Fibroblast of lung (primary cell): ENCODE data around the gene DOC2B. TPM values are rescaled to one million over a fixed set of nuclear protein-coding genes. Genes with fewer than 3 reads are reported as not detected.

Experiments used
- DNase-seq, 2 donors: peaks; one replicate each; pipeline versions ENCODE4 v3.0.0 to v3.0.0-alpha.2; 2010; ENCODE audit warnings: low read depth in 2 of 2
- H2AFZ ChIP-seq: 2 replicates; pipeline ENCODE4 v1.5.1; 2012; ENCODE audit warnings: low read length, control low read depth, inconsistent platforms
- H3K27ac ChIP-seq: 2 replicates; pipeline ENCODE4 v1.5.1; 2011; ENCODE audit warnings: low read length, control low read depth; ENCODE audit not compliant: insufficient read depth
- H3K27me3 ChIP-seq: 2 replicates; pipeline ENCODE4 v1.5.1; 2011; ENCODE audit warnings: mild to moderate bottlenecking, low read length; ENCODE audit not compliant: control insufficient read depth, insufficient read depth
- H3K36me3 ChIP-seq: 2 replicates; pipeline ENCODE4 v1.5.1; 2011; ENCODE audit warnings: low read length; ENCODE audit not compliant: control insufficient read depth, insufficient read depth
- H3K4me1 ChIP-seq: 2 replicates; pipeline ENCODE4 v1.5.1; 2011; ENCODE audit warnings: low read length; ENCODE audit not compliant: control insufficient read depth, insufficient read depth; ENCODE audit errors: extremely low read depth
- H3K4me2 ChIP-seq: 2 replicates; pipeline ENCODE4 v1.5.1; 2011; ENCODE audit warnings: low read length, control low read depth; ENCODE audit not compliant: insufficient read depth; ENCODE audit errors: extremely low read depth
- H3K4me3 ChIP-seq, 4 experiments: fragments of 200-600 bp in 1 of 4; sonication (generic) in 1 of 4; replicated peaks in 1 of 4; 2 replicates each; pipeline ENCODE4 v1.5.1; 2011 to 2016; ENCODE audit warnings: low read length in 4 of 4, low read depth in 3 of 4, mild to moderate bottlenecking in 3 of 4, control low read depth in 2 of 4, inconsistent platforms in 1 of 4, mixed read lengths in 1 of 4; ENCODE audit not compliant: insufficient read depth in 1 of 4; ENCODE audit errors: control extremely low read depth in 1 of 4
- H3K79me2 ChIP-seq: 2 replicates; pipeline ENCODE4 v1.5.1; 2012; ENCODE audit warnings: mild to moderate bottlenecking, low read length, inconsistent platforms; ENCODE audit not compliant: control insufficient read depth, insufficient read depth
- H3K9ac ChIP-seq: 2 replicates; pipeline ENCODE4 v1.5.1; 2011; ENCODE audit warnings: mild to moderate bottlenecking, low read length, control low read depth; ENCODE audit not compliant: insufficient read depth
- H3K9me3 ChIP-seq: 2 replicates; pipeline ENCODE4 v1.5.1; 2012; ENCODE audit warnings: low read depth, low read length; ENCODE audit not compliant: control insufficient read depth, insufficient read depth
- H4K20me1 ChIP-seq: 2 replicates; pipeline ENCODE4 v1.5.1; 2011; ENCODE audit warnings: low read length; ENCODE audit not compliant: control insufficient read depth, insufficient read depth; ENCODE audit errors: extremely low read depth
- EZH2 ChIP-seq: IDR thresholded peaks from 2 replicates; pipeline ENCODE4 v1.5.1; 2012; ENCODE audit warnings: low read length, control low read depth, mild to moderate bottlenecking; ENCODE audit errors: missing control alignments
- polyA plus RNA-seq, 2 donors: library from polyadenylated mRNA; depleted of rRNA in 1 of 2; stranded (reverse) in 1 of 2; unstranded in 1 of 2; fragments of >200 nt; gene quantifications; 2 replicates each; pipeline ENCODE4 v1.2.1, GENCODE V29; 2011 to 2012; ENCODE audit warnings: missing spikeins in 1 of 2
- total RNA-seq: library from RNA; depleted of rRNA; stranded (reverse); fragments of >200 nt; gene quantifications from 2 replicates; pipeline ENCODE4 v1.2.1, GENCODE V29; 2014
- TF ChIP-seq, protein P1 (sequence below), 2 donors: IDR thresholded peaks in 1 of 2; conservative IDR thresholded peaks in 1 of 2; 1 replicate in 1 of 2; 2 replicates in 1 of 2; pipeline ENCODE4 v1.5.1; 2011 to 2012; ENCODE audit warnings: low read length in 2 of 2, control low read depth in 1 of 2, inconsistent platforms in 1 of 2, low read depth in 1 of 2, mild to moderate bottlenecking in 1 of 2

Gene DOC2B
- total and polyA plus RNA-seq, 2 donors (not counting 1 experiment from before 2014, with no cell fraction given): not detected

DNA sequence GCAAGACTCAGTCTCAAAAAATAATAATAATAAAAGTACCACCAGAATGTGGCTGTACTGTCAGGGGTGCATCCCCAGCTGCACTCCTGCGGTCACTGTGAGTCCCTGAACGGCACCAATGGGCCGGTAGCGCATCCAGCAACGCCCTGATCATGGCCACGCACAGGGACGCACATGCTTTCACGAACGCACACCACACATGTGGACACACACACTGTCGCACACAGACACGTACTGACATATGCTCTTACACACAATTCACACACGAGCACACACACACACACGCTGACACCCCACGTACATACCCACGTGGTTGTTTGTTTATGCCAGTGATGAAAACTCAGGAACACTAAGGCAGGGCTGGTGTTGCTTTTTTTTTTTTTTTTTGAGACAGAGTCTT is 21.8 kb downstream of the DOC2B start:
- no peak for DNase-seq
- TF ChIP-seq, protein P1, sequence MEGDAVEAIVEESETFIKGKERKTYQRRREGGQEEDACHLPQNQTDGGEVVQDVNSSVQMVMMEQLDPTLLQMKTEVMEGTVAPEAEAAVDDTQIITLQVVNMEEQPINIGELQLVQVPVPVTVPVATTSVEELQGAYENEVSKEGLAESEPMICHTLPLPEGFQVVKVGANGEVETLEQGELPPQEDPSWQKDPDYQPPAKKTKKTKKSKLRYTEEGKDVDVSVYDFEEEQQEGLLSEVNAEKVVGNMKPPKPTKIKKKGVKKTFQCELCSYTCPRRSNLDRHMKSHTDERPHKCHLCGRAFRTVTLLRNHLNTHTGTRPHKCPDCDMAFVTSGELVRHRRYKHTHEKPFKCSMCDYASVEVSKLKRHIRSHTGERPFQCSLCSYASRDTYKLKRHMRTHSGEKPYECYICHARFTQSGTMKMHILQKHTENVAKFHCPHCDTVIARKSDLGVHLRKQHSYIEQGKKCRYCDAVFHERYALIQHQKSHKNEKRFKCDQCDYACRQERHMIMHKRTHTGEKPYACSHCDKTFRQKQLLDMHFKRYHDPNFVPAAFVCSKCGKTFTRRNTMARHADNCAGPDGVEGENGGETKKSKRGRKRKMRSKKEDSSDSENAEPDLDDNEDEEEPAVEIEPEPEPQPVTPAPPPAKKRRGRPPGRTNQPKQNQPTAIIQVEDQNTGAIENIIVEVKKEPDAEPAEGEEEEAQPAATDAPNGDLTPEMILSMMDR (conservative IDR thresholded peaks at IDR 0.05 in 1 of 2, IDR thresholded peaks at IDR 0.05 in 1 of 2; ENCODE audit: low read depth in 1 of 2, low read length in 2 of 2): no peak
- TF ChIP-seq EZH2: no peak
- Histone ChIP-seq H2AFZ (no peak overlapping the region), H3K4me1 (no peaks in the 10 kb centered on the region), H3K9me3 (no peaks in the 10 kb centered on the region), H3K9ac (no peak overlapping the region), H3K79me2 (no peaks in the 10 kb centered on the region), H3K27me3 (no peaks in the 10 kb centered on the region), H3K36me3 (no peaks in the 10 kb centered on the region), H4K20me1 (no peaks in the 10 kb centered on the region), H3K4me2 (no peak overlapping the region), H3K27ac (no peak overlapping the region), H3K4me3 (no peak overlapping the region)

DNA sequence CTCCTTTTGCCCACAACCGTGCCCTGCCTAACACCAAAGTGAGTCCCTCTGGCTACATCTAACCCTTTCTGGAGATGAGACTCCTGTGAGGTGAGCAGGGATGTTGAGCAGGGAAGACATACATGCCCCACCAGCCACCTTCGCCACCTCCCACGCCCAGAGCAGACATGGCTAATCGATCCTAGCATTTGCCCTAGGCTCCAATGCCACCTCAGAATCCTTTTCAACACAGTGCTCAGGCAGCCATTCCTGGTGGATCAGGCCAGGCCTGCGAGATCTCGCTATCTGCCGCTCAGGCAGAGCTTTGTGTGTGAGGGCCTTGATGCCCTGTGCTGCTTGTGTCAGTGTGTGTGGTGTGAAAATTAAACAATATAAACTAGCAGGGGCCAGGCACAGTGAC is 23.1 kb downstream of the DOC2B start:
- Histone ChIP-seq H3K27ac (no peak overlapping the region), H3K36me3 (no peaks in the 10 kb centered on the region), H4K20me1 (no peaks in the 10 kb centered on the region), H3K27me3 (no peaks in the 10 kb centered on the region), H3K9me3 (no peaks in the 10 kb centered on the region), H3K4me3 (no peak overlapping the region), H2AFZ (no peak overlapping the region), H3K9ac (no peak overlapping the region), H3K79me2 (no peaks in the 10 kb centered on the region), H3K4me2 (no peak overlapping the region), H3K4me1 (no peaks in the 10 kb centered on the region)
- TF ChIP-seq EZH2: no peak
- TF ChIP-seq, protein P1 (conservative IDR thresholded peaks at IDR 0.05 in 1 of 2, IDR thresholded peaks at IDR 0.05 in 1 of 2; ENCODE audit: low read depth in 1 of 2, low read length in 2 of 2): no peak
- DNase-seq: no peak

DNA sequence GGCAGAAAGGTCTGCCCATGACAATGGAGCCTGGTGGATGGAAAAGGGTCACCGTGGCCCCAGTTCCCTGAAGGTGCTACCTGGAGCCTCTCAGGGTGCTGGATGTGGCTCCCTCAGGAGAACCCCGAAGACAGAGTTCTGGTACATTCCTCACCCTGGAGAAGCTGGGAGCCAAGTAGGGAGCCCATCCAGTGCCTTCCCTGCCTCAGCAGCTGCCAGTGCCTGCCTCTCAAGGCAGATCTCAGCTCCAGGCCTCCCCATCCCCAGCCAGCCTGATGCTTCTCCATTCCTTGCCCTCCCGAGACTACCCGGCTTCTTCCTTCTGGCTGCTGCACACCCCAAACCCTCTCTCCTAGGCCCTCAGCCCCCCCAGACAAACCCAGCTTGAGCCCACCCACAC is 23.5 kb downstream of the DOC2B start:
- no peaks in the 10 kb centered on the region for H3K36me3 ChIP-seq
- TF ChIP-seq, protein P1 (conservative IDR thresholded peaks at IDR 0.05 in 1 of 2, IDR thresholded peaks at IDR 0.05 in 1 of 2; ENCODE audit: low read depth in 1 of 2, low read length in 2 of 2): no peak
- TF ChIP-seq EZH2: no peak
- no peaks in the 10 kb centered on the region for H3K4me1 ChIP-seq
- H3K79me2 ChIP-seq: no peaks in the 10 kb centered on the region
- no peak overlapping the region for H3K4me3 ChIP-seq
- H3K27me3 ChIP-seq: no peaks in the 10 kb centered on the region
- H3K4me2 ChIP-seq: no peak overlapping the region
- no peak overlapping the region for H3K9ac ChIP-seq
- H3K27ac ChIP-seq: no peak overlapping the region
- H2AFZ ChIP-seq: no peak overlapping the region
- DNase-seq: no peak
- H3K9me3 ChIP-seq: no peaks in the 10 kb centered on the region
- no peaks in the 10 kb centered on the region for H4K20me1 ChIP-seq
